ENCODE results near the gene NKAP.
"Not testable (repeated sequence)": the region's sequence is repeated elsewhere in the genome, so short reads cannot be mapped to it uniquely, and the experiment has no call there.

The NKAP gene

DNA sequence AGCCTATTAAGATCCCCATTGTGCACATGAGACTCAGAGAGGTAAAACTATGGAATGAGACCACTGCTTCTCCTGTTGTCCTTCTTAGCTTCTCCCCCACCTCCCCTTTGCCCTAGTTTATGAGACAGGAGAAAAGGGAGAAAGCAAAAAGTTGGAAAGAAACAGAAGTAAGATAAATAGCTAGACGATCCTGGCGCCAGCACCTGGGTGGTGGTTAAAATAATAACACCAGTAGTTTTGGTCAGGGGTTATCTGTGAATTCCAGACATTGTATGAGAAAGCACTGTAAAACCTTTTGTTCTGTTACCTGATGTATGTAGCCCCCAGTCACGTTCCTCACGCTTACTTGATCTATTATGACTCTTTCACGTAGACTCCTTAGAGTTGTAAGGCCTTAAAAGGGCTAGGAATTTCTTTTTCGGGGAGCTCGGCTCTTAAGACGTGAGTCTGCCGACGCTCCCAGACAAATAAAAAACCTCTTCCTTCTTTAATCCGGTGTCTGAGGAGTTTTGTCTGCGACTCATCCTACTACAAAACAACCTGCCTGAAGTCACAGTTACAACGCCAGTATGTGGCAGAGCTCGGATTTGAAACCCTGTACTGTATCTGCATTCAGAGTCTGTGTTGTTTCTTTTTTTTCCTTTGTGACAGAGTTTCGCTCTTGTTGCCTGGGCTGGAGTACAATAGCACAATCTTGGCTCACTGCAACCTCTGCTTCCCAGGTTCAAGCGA lies 51.4 kb downstream of the NKAP start:
- DNase-seq; H4K8ac ChIP-seq (ENCODE audit: low read depth, low read length); H3K9ac ChIP-seq (ENCODE audit: low read length): not testable (repeated sequence)

DNA sequence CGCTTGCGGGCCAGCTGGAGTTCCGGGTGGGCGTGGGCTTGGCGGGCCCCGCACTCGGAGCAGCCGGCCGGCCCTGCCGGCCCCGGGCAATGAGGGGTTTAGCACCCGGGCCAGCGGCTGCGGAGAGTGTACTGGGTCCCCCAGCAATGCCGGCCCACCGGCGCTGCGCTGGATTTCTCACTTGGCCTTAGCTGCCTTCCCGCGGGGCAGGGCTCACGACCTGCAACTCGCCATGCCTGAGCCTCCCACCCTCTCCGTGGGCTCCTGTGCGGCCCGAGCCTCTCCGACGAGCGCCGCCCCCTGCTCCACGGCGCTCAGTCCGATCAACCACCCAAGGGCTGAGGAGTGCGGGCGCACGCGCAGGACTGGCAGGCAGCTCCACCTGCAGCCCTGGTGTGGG lies 52.9 kb downstream of the NKAP start:
- H3K9ac ChIP-seq (ENCODE audit: low read length); H3K4ac ChIP-seq (ENCODE audit: low read depth, low read length); H3K18ac ChIP-seq (ENCODE audit: low read length); H2AK5ac ChIP-seq (ENCODE audit: low read length); H3K36me3 ChIP-seq (ENCODE audit: control insufficient read depth, insufficient read depth, low read length); H3K4me1 ChIP-seq (ENCODE audit: control insufficient read depth, low read depth, low read length); H2BK120ac ChIP-seq (ENCODE audit: low read depth, low read length); H4K5ac ChIP-seq (ENCODE audit: low read length); H2BK5ac ChIP-seq (ENCODE audit: low read length); H3K4me2 ChIP-seq (ENCODE audit: low read length); H3K79me1 ChIP-seq (ENCODE audit: low read length); H3K23ac ChIP-seq (ENCODE audit: low read length); H3K27me3 ChIP-seq (ENCODE audit: insufficient read depth, low read length, poor library complexity); H3K56ac ChIP-seq (ENCODE audit: low read length); H3K27ac ChIP-seq (ENCODE audit: low read depth, low read length); H3K79me2 ChIP-seq (ENCODE audit: control insufficient read depth, insufficient read depth, low read length); H2BK15ac ChIP-seq (replicated peaks; ENCODE audit: low read depth); H3K4me3 ChIP-seq (ENCODE audit: low read length); H4K8ac ChIP-seq (ENCODE audit: low read depth, low read length); DNase-seq: not testable (repeated sequence)
- WGBS (ENCODE audit: extremely low coverage, insufficient coverage, low lambda C conversion rate) = no CpG with 5 or more reads among the region's 36 CpGs

More for the DNA sequence above, 51.4 kb downstream of the NKAP start:
- H3K56ac ChIP-seq (ENCODE audit: low read length); H3K79me2 ChIP-seq (ENCODE audit: control insufficient read depth, insufficient read depth, low read length); H3K18ac ChIP-seq (ENCODE audit: low read length); H3K4me3 ChIP-seq (ENCODE audit: low read length); H3K27ac ChIP-seq (ENCODE audit: low read depth, low read length); H3K4me1 ChIP-seq (ENCODE audit: control insufficient read depth, low read depth, low read length); H3K79me1 ChIP-seq (ENCODE audit: low read length); H3K36me3 ChIP-seq (ENCODE audit: control insufficient read depth, insufficient read depth, low read length); H3K4ac ChIP-seq (ENCODE audit: low read depth, low read length); H2BK120ac ChIP-seq (ENCODE audit: low read depth, low read length); H3K4me2 ChIP-seq (ENCODE audit: low read length); H4K5ac ChIP-seq (ENCODE audit: low read length); H2BK15ac ChIP-seq (replicated peaks; ENCODE audit: low read depth); H2AK5ac ChIP-seq (ENCODE audit: low read length); H3K27me3 ChIP-seq (ENCODE audit: insufficient read depth, low read length, poor library complexity); H3K23ac ChIP-seq (ENCODE audit: low read length); H2BK5ac ChIP-seq (ENCODE audit: low read length): not testable (repeated sequence)
- no CpG with 5 or more reads among the region's 16 CpGs for WGBS (ENCODE audit: extremely low coverage, insufficient coverage, low lambda C conversion rate)

DNA sequence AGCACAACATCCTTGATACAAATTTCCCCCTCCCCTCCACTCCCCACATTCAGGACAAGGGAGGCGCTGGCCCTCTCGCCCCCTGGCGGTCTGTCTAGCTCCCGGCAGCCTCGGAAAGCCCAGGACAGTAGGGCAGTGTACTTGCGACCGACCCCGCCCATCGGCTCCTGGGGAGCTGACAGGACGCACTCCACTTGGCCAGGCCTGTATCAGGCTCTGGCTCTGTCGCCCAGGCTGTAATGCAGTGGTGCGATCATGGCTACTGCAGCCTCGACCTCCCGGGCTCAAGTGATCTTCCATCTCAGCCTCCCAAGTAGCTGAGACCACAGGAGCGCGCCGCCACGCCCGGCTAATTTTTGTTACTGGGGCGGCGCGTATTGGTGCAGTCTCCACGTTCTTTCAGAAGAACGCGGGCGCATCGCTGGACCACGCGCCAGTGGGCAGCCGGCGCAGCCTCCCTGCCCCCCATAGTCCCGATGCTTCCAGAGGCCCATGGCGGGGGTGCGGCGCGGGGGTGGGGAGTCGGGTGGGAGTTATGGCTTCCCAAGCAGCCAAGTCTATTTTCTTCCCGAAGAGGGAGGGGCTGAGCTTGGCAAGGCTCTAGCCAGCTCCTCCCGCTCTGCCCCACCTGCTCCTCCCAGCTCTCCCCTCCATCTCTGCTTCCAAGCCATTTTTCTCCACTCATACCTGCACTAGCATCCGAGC lies 55.7 kb downstream of the NKAP start:
- Histone ChIP-seq H3K79me1 (ENCODE audit: low read length) (no peaks in the 10 kb centered on the region), H3K36me3 (ENCODE audit: control insufficient read depth, insufficient read depth, low read length) (no peaks in the 10 kb centered on the region), H2BK15ac (replicated peaks; ENCODE audit: low read depth) (no peak overlapping the region), H2AK5ac (ENCODE audit: low read length) (no peak overlapping the region), H2BK120ac (ENCODE audit: low read depth, low read length) (no peak overlapping the region), H3K23ac (ENCODE audit: low read length) (no peak overlapping the region), H4K5ac (ENCODE audit: low read length) (no peak overlapping the region), H3K4me1 (ENCODE audit: control insufficient read depth, low read depth, low read length) (no peaks in the 10 kb centered on the region), H2BK5ac (ENCODE audit: low read length) (no peak overlapping the region), H3K18ac (ENCODE audit: low read length) (no peak overlapping the region), H3K56ac (ENCODE audit: low read length) (peak overlapping the region; percentile 76), H3K4me3 (ENCODE audit: low read length) (no peak overlapping the region), H3K27me3 (ENCODE audit: insufficient read depth, low read length, poor library complexity) (no peaks in the 10 kb centered on the region), H3K4me2 (ENCODE audit: low read length) (no peak overlapping the region), H3K27ac (ENCODE audit: low read depth, low read length) (no peak overlapping the region), H3K9ac (ENCODE audit: low read length) (peak overlapping the region; percentile 34), H3K79me2 (ENCODE audit: control insufficient read depth, insufficient read depth, low read length) (no peaks in the 10 kb centered on the region), H3K4ac (ENCODE audit: low read depth, low read length) (no peak overlapping the region), H4K8ac (ENCODE audit: low read depth, low read length) (no peak overlapping the region)
- no CpG with 5 or more reads among the region's 40 CpGs for WGBS (ENCODE audit: extremely low coverage, insufficient coverage, low lambda C conversion rate)
- DNase-seq = peak; percentile 85

DNA sequence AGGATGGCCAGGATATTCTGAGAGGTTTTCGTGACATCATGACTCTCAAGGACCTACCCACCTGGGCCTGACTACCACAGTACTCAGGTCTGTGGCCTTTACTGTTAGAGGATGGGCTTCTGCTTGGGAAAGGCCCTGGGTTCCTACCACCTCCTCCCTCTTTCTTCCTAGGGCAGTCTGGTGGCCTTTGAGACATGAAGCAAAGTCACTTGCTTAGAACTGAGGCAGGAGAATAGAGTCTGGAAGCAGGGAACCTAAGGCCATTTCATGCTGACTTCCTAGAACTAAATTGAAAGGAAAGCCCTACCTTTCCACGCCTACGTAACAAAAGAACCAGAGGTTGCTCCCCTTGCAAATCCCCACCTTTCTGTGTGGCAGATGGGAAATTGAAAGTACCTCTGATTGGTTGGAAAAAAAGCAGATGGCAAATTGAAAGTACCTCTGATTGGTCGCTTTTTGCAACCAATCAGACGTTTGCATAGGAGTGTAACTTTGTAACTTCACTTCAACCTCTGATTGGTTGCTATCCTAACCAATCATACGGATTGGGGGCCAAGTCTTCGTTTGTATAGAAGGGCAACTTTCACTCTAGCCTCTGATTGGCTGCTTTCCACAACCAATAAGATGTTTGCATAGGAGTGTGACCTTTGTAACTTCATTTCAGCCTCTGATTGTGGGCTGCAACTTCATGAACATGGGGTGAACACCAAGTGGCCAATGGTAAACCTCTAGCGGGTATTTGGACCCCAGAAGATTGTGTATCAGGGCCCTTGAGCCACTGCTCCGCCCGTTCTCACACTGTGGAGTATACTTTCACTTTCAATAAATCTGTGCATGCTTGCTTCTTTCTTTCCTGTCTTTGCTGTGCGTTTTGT lies 57.8 kb downstream of the NKAP start:
- Histone ChIP-seq H4K5ac (ENCODE audit: low read length) (no peak overlapping the region), H3K18ac (ENCODE audit: low read length) (no peak overlapping the region), H3K36me3 (ENCODE audit: control insufficient read depth, insufficient read depth, low read length) (no peaks in the 10 kb centered on the region), H4K8ac (ENCODE audit: low read depth, low read length) (no peak overlapping the region), H3K79me2 (ENCODE audit: control insufficient read depth, insufficient read depth, low read length) (no peaks in the 10 kb centered on the region), H3K27me3 (ENCODE audit: insufficient read depth, low read length, poor library complexity) (no peaks in the 10 kb centered on the region), H3K4me3 (ENCODE audit: low read length) (no peak overlapping the region), H3K27ac (ENCODE audit: low read depth, low read length) (no peak overlapping the region), H3K4me2 (ENCODE audit: low read length) (no peak overlapping the region), H2BK15ac (replicated peaks; ENCODE audit: low read depth) (no peak overlapping the region), H2BK5ac (ENCODE audit: low read length) (no peak overlapping the region), H2BK120ac (ENCODE audit: low read depth, low read length) (no peak overlapping the region), H3K9ac (ENCODE audit: low read length) (no peak overlapping the region), H3K56ac (ENCODE audit: low read length) (no peak overlapping the region), H2AK5ac (ENCODE audit: low read length) (no peak overlapping the region), H3K4ac (ENCODE audit: low read depth, low read length) (no peak overlapping the region), H3K23ac (ENCODE audit: low read length) (no peak overlapping the region), H3K4me1 (ENCODE audit: control insufficient read depth, low read depth, low read length) (no peaks in the 10 kb centered on the region), H3K79me1 (ENCODE audit: low read length) (no peaks in the 10 kb centered on the region)
- peak; percentile 21 for DNase-seq
- no CpG with 5 or more reads among the region's 11 CpGs for WGBS (ENCODE audit: extremely low coverage, insufficient coverage, low lambda C conversion rate)

DNA sequence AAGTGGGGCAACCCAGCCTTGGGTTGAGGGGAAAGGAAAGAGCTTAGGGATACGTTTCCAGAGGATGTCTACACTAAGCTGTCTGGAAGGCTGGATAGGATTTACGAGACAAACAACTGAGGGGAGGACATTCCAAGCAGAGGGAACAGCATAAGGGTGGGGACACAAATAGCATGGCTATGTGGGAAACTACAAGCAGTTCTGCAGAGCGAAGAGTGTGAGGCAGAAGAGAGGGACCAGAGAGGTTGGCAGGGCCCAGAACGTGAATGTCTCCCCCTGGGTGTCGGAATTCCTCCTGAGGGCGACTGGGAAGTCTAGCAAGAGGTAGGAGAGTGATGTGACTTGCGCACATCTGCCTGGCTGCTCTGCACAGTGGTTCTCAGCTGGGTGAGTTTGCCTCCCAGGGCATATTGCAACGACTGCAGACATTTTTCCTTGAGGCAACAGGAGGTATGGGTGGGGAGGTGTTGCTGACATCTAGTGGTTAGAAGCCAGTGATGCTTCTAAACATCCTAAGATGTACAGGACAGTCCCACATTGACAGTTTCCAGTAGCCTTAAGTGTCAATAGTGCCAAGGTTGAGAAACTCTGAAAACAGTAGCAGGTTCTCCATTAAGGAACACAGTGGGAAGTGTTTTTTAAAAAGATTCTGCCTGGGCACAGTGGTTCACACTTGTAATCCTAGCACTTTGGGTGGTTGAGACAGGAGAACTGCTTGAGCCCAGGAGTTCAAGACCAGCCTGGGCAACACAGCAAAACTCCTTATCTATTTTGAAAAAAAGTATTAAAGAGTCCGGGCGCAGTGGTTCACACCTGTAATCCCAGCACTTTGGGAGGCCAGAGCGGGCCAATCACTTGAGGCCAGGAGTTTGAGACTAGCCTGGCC lies 62.8 kb downstream of the NKAP start:
- Histone ChIP-seq H3K79me2 (ENCODE audit: control insufficient read depth, insufficient read depth, low read length) (no peaks in the 10 kb centered on the region), H3K4me1 (ENCODE audit: control insufficient read depth, low read depth, low read length) (no peaks in the 10 kb centered on the region), H3K36me3 (ENCODE audit: control insufficient read depth, insufficient read depth, low read length) (no peaks in the 10 kb centered on the region), H3K4me3 (ENCODE audit: low read length) (no peak overlapping the region), H3K27me3 (ENCODE audit: insufficient read depth, low read length, poor library complexity) (no peaks in the 10 kb centered on the region), H3K23ac (ENCODE audit: low read length) (no peak overlapping the region), H3K56ac (ENCODE audit: low read length) (no peak overlapping the region), H4K8ac (ENCODE audit: low read depth, low read length) (no peak overlapping the region), H3K4ac (ENCODE audit: low read depth, low read length) (no peak overlapping the region), H3K27ac (ENCODE audit: low read depth, low read length) (no peak overlapping the region), H4K5ac (ENCODE audit: low read length) (no peak overlapping the region), H2BK15ac (replicated peaks; ENCODE audit: low read depth) (no peak overlapping the region), H2BK5ac (ENCODE audit: low read length) (no peak overlapping the region), H2AK5ac (ENCODE audit: low read length) (no peak overlapping the region), H3K9ac (ENCODE audit: low read length) (no peak overlapping the region), H3K4me2 (ENCODE audit: low read length) (no peak overlapping the region), H3K79me1 (ENCODE audit: low read length) (no peaks in the 10 kb centered on the region), H2BK120ac (ENCODE audit: low read depth, low read length) (no peak overlapping the region), H3K18ac (ENCODE audit: low read length) (no peak overlapping the region)
- no CpG with 5 or more reads among the region's 11 CpGs for WGBS (ENCODE audit: extremely low coverage, insufficient coverage, low lambda C conversion rate)
- DNase-seq = peak; percentile 60
